ENCODE measurements around the gene EDAR.
A peak's percentile ranks its signal among the peaks of the same experiment; 100 is the strongest.

The EDAR gene

DNA sequence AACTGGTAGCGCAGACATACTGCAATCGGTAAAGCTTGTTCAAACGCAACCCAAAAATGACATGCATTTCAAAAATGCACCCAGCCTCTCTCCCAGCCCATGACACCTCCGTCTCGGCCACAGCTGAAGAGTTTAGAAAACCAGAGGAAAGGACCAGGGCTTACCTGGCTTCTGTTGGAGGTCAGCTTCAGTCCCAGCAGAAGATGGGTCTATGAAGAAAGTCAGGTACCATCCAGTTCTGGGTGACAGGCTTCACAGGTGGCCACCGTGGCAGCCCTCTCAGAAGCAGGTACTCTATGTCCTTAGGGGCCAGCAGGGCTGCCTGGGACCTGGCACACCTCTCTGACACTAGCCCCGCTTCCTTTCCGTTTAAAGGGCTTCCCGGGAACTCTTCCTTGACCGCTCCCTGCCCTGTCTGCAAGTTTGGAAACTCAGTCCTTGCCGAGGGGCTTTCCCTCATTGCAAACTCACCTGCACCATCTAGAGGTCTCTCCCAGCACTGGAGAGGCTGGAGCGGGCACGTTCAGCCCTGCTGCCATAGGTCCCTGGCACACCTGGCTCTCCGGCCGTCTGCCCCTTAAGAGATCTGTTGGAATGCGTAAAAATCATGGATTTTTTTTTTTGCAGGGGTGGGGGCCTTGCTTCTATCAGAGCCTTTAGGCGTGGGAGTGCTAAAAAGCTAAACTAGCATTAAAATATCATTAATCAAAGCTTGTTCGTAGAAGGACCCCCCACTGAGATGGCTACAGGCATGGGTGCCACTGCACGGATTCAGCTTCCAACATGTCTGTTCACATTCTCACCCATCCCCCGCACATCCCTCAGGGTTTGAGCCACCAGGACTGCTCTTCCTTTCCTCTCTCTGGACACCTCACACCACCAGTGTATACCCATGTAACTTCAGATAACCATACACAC, at the start of gene EDAR:
Gene EDAR (minus strand): TSS at position 425 of the 918 bp plus-strand sequence. CDS start 58,206 bp downstream, outside the sequence.
- peak; percentile 18 for DNase-seq

- DNase-seq = no peak
Measured at GRCh38 chr2:109033171-109033570, 44.2 kb upstream of the EDAR start.

- peak; percentile 3 for DNase-seq
Measured at GRCh38 chr2:109032229-109032820, 43.3 kb upstream of the EDAR start.

DNA sequence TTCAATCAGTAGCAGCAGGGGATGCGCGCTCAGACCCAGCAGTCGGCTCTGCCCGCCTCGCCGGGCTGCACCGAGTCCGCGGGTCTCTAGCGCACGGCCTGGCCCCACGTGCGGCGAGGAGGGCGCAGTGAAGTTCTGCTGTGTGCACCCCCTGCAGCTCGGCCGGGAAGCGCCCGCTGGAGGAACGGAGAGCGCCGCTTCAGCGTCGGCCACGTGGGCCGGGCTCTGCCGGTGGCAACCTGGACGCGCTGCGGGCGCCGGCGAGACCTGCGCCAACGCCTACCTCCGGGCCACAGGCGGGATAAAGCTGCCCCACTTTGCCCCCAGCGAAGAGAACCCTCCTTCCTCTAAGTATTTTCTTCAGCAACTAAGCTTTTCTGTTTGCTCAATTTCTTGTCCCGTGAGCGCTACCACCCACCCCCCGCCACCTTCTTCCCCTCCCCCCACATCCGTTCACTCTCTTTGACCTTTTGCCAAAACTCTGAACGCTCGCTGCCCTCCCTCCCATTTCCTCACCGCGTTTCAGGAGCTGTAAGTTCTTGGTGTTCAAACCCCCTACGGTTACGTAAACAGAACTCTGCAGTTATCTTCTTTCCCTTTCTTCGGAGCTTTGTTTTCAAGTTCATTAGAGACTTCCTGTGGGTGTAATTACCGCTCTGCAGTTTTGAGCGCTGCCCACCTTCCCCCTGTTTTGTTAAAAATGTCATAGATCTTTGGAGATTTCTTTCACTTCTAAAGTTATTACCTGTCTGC, 42.6 kb upstream of the EDAR start:
- peak; percentile 45 for DNase-seq

- DNase-seq = peak; percentile 20
Measured at GRCh38 chr2:109030870-109031475, 42.0 kb upstream of the EDAR start.

DNA sequence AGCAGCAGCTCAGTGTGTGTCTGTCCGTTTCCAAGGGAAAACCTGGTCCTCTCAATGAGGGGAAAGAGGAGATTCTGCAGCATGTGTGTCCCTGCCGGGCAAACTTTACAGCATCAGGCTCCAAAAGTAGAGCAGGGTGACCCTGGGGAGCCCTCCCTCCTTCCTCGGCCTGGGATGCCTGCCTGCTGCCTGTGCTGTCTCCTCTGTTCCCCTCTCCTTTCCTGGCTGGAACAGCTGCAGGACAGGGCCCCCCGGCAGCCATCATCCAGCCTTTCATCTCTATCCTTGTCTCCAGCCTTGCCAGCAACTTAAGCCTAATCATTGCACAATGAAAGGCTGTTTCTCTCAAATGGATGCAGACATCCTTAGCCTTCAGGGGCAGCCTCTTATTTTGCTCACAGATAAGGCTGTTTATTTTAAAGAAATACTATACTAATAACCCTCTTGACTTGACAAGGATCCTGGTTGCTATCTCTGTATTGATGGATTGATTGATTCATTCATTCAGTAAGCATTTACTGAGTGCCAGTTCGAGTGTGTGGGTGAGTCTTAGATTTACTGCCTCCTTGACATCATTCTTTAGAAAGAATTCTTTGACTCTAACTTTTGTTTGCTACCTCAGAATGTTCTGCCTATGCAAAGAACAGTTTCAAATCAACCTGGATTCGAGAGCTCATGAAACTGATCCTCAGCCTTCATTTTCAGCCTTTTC, 40.6 kb upstream of the EDAR start:
- no peak for DNase-seq

GRCh38 chr2:109028738-109029489, 39.9 kb upstream of the EDAR start:
- no peak for DNase-seq

GRCh38 chr2:109028277-109028676, 39.3 kb upstream of the EDAR start:
- no peak for DNase-seq

- DNase-seq = no peak
Measured at GRCh38 chr2:109027702-109028101, 38.7 kb upstream of the EDAR start.

- DNase-seq = no peak
Measured at GRCh38 chr2:109024477-109024876, 35.5 kb upstream of the EDAR start.

GRCh38 chr2:109021895-109022300, 32.9 kb upstream of the EDAR start:
- DNase-seq = no peak

GRCh38 chr2:109020217-109020637, 31.2 kb upstream of the EDAR start:
- no peak for DNase-seq

- DNase-seq = no peak
Measured at GRCh38 chr2:109018452-109018851, 29.4 kb upstream of the EDAR start.

- no peak for DNase-seq
Measured at GRCh38 chr2:109017017-109017416, 28.0 kb upstream of the EDAR start.

GRCh38 chr2:109016376-109016775, 27.4 kb upstream of the EDAR start:
- DNase-seq = no peak

GRCh38 chr2:109014476-109014875, 25.5 kb upstream of the EDAR start:
- no peak for DNase-seq

GRCh38 chr2:109013051-109013450, 24.0 kb upstream of the EDAR start:
- DNase-seq = no peak

DNA sequence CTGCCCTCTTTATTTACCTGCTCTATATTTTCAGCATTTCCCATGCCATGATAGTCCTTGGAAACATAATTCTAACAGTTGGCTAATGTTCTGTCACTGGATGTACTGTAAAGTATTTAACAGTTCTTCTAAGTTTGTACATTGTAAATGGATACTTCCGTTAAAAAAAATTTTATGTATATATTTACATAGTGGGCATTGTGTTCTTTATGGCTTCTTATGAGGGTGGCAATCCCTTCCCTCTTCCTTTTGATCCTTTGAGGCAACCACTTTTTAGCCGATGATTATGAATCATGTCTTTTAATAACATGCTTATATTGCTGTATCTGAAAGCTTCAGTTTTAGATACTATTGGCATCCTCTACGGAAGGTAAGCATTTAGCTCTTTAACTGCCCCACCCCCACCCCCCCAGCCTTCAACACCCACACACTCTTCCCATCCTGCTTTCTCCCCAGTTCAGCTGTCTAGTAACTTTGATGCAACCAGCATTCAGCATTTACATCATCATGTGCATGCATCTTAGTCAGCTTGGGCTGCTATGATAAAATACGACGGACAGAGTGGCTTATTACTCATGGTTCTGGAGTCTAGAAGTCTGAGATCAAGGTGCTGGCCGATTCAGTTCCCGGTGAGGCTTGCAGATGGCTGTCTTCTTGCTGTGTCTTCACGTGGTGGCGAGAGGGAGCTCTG, 21.0 kb upstream of the EDAR start:
- no peak for DNase-seq

DNA sequence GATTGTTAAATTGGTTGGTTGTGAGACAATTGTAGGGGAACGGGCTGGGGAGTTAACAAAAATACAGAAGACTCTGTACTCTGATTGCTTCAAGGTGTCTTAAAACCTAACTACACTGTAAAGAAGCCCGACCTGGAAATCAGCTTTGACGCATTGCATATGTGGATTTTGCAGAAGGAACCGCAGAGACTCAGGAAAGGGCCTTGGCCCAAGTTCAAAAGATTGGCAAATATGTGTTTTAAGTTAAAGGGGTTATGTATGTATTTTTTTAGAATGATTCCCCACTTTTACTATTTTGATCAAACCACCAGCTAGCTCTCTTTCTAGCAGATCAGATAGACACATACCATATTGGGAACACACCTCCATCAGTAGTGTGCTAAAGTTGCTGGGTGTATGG, 18.0 kb upstream of the EDAR start:
- DNase-seq = no peak

GRCh38 chr2:109005686-109006204, 16.7 kb upstream of the EDAR start:
- DNase-seq = no peak

DNA sequence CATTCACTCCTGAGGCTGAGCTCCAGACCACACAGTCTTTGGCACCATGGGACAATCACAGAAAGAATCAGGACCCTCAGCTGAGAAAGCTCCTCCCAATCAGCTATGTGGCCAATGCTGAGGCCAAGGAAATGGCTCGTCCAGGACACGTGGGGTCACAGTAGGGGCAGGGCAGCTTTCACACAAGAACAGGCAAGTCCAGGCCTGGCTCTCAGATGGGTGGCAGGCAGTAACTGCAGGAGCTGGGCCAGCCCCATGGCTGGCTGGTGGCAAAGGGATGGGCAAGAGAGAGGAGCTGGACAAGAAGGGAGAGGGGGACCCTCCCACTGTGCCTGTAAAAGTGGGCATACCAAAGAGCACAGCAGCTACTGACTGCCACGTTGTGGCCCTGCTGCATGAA, 12.2 kb upstream of the EDAR start:
- no peak for DNase-seq

Data from activated T-cell treated with anti-CD3 and anti-CD28 coated beads for 4 hours (primary cell).